ENCODE data around the gene ORAI3.

Gene ORAI3

GRCh38 chr16:30976486-30976885, 27.6 kb downstream of the ORAI3 start:
- H3K4me3 ChIP-seq (ENCODE audit: low read depth, low read length): no peak overlapping the region
- no peak for TF ChIP-seq CTCF (IDR thresholded peaks at IDR 0.05; ENCODE audit: low read depth, low read length)

GRCh38 chr16:30977502-30977901, 28.6 kb downstream of the ORAI3 start:
- TF ChIP-seq CTCF (IDR thresholded peaks at IDR 0.05; ENCODE audit: low read depth, low read length): peak; percentile 40

GRCh38 chr16:30979170-30980022, 30.5 kb downstream of the ORAI3 start:
- no peak for TF ChIP-seq CTCF (IDR thresholded peaks at IDR 0.05; ENCODE audit: low read depth, low read length)
- H3K4me3 ChIP-seq (ENCODE audit: low read depth, low read length): no peak overlapping the region

More at GRCh38 chr16:30977502-30977901, 28.6 kb downstream of the ORAI3 start:
- no peak overlapping the region for H3K4me3 ChIP-seq (ENCODE audit: low read depth, low read length)

GRCh38 chr16:30980023-30980371, 31.1 kb downstream of the ORAI3 start:
- no peak for TF ChIP-seq CTCF (IDR thresholded peaks at IDR 0.05; ENCODE audit: low read depth, low read length)
- no peak overlapping the region for H3K4me3 ChIP-seq (ENCODE audit: low read depth, low read length)

GRCh38 chr16:30980434-30980833, 31.6 kb downstream of the ORAI3 start:
- TF ChIP-seq CTCF (IDR thresholded peaks at IDR 0.05; ENCODE audit: low read depth, low read length): no peak

GRCh38 chr16:30980959-30981358, 32.1 kb downstream of the ORAI3 start:
- H3K4me3 ChIP-seq (ENCODE audit: low read depth, low read length): no peak overlapping the region
- TF ChIP-seq CTCF (IDR thresholded peaks at IDR 0.05; ENCODE audit: low read depth, low read length): no peak

More at GRCh38 chr16:30980434-30980833, 31.6 kb downstream of the ORAI3 start:
- H3K4me3 ChIP-seq (ENCODE audit: low read depth, low read length): no peak overlapping the region

- TF ChIP-seq CTCF (IDR thresholded peaks at IDR 0.05; ENCODE audit: low read depth, low read length): no peak
- H3K4me3 ChIP-seq (ENCODE audit: low read depth, low read length): no peak overlapping the region
Measured at GRCh38 chr16:30982548-30983288, 33.9 kb downstream of the ORAI3 start.
